Measurements from ENCODE around the gene CHST3.

GRCh38 chr10:71979692-71980062 lies 15.5 kb downstream of the CHST3 start:
- no peak for TF ChIP-seq ZFP3 (CRISPR knock-in tag; IDR thresholded peaks at IDR 0.05)
- TF ChIP-seq RARB (CRISPR knock-in tag; IDR thresholded peaks at IDR 0.05), result no peak
- no peak for TF ChIP-seq ZC3H10 (CRISPR knock-in tag; IDR thresholded peaks at IDR 0.05)
- TF ChIP-seq CSDC2 (CRISPR knock-in tag; IDR thresholded peaks at IDR 0.05), result no peak

All from SK-N-SH treated with all-trans-retinoic acid at 6 μM for 48 hours (cell line).